ENCODE data around the gene DIAPH2.

DNA sequence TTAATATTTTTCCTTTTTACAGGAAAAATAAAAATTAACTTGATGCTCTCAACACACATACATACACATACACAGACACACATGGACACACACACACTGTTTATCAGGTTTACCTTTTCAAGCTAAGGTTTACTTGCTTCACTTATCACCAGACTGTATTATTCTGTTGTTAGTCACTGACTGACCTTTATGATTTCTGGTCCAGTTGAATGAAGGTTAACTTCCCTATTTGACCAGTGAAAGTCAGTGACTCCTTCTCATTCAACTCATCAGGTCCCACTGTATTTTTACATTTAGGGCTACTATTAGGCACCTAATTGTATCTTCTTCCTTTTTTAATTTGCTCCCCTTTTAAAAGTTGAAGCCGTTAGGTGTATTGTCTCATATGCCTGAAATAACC, 16.0 kb downstream of the DIAPH2 start:
- TF ChIP-seq PPARA (CRISPR knock-in tag; IDR thresholded peaks at IDR 0.05; ENCODE audit: borderline replicate concordance) (no peak), CSDC2 (CRISPR knock-in tag; IDR thresholded peaks at IDR 0.05) (no peak)
